Neural cell (in vitro differentiated cells): ENCODE results near the gene INTS13. TPM values are rescaled to one million over a fixed set of nuclear protein-coding genes. Genes with fewer than 3 reads are reported as not detected.

Experiments used
- H2AFZ ChIP-seq: fragments of 200-600, 300-800 bp; sonication (generic), shearing (Covaris generic); 2 replicates; pipeline ENCODE4 v1.6.0; 2014; ENCODE audit warnings: low read depth, mild to moderate bottlenecking, antibody characterized with exemption, low read length, moderate library complexity
- H3F3A ChIP-seq: fragments of 200-600 bp; shearing (Covaris generic); 2 replicates; pipeline ENCODE4 v1.6.1; 2016; ENCODE audit warnings: mild to moderate bottlenecking, moderate library complexity, mixed read lengths, antibody characterized with exemption, low read length; ENCODE audit not compliant: insufficient read depth, poor library complexity, severe bottlenecking
- H3K27ac ChIP-seq: fragments of 200-600, 300-800 bp; sonication (generic), shearing (Covaris generic); 2 replicates; pipeline ENCODE4 v1.5.1; 2014; ENCODE audit warnings: mild to moderate bottlenecking, low read length, moderate library complexity
- H3K27me3 ChIP-seq: fragments of 300-800, 200-600 bp; sonication (generic), shearing (Covaris generic); 2 replicates; pipeline ENCODE4 v1.6.0; 2014; ENCODE audit warnings: mild to moderate bottlenecking, low read depth, low read length, moderate library complexity; ENCODE audit not compliant: insufficient read depth
- H3K36me3 ChIP-seq: fragments of 300-800, 200-600 bp; sonication (generic), shearing (Covaris generic); 2 replicates; pipeline ENCODE4 v1.5.1; 2014; ENCODE audit warnings: mild to moderate bottlenecking, antibody characterized with exemption, low read length, moderate library complexity; ENCODE audit not compliant: insufficient read depth
- H3K4me2 ChIP-seq: fragments of 300-800, 200-600 bp; sonication (generic), shearing (Covaris generic); 2 replicates; pipeline ENCODE4 v1.6.0; 2014; ENCODE audit warnings: mild to moderate bottlenecking, low read length
- H3K4me3 ChIP-seq: fragments of 300-800, 200-600 bp; sonication (generic), shearing (Covaris generic); 2 replicates; pipeline ENCODE4 v1.5.1; 2014; ENCODE audit warnings: mild to moderate bottlenecking, low read length, moderate library complexity
- H3K79me2 ChIP-seq: fragments of 200-600 bp; shearing (Covaris generic); replicated peaks from 2 replicates; pipeline ENCODE4 v1.6.0; 2014; ENCODE audit warnings: mild to moderate bottlenecking, low read length, moderate library complexity; ENCODE audit not compliant: insufficient read depth
- H3K9ac ChIP-seq: fragments of 300-800, 200-600 bp; sonication (generic), shearing (Covaris generic); 2 replicates; pipeline ENCODE4 v1.6.1; 2016; ENCODE audit warnings: mild to moderate bottlenecking, low read length, mixed read lengths
- H3K9me2 ChIP-seq: fragments of 200-600 bp; shearing (Covaris generic); 2 replicates; pipeline ENCODE4 v1.6.1; 2016; ENCODE audit warnings: mild to moderate bottlenecking, low read length, mixed read lengths; ENCODE audit not compliant: insufficient read depth
- H3K9me3 ChIP-seq: fragments of 200-600, 300-800 bp; sonication (generic), shearing (Covaris generic); 2 replicates; pipeline ENCODE4 v1.6.1; 2016; ENCODE audit warnings: mild to moderate bottlenecking, mixed run types, low read length, moderate library complexity, mixed read lengths
- H4K20me1 ChIP-seq: fragments of 200-600 bp; shearing (Covaris generic); 2 replicates; pipeline ENCODE4 v1.6.1; 2016; ENCODE audit warnings: mild to moderate bottlenecking, mixed run types; ENCODE audit not compliant: insufficient read depth
- CTCF ChIP-seq: fragments of 450-650 bp; IDR thresholded peaks from 2 replicates; pipeline ENCODE4 v1.5.1; 2014; ENCODE audit warnings: antibody characterized with exemption, mild to moderate bottlenecking, moderate library complexity; ENCODE audit not compliant: poor library complexity, severe bottlenecking
- EP300 ChIP-seq: fragments of 450-650 bp; conservative IDR thresholded peaks from 2 replicates; pipeline ENCODE4 v1.6.1; 2014; ENCODE audit warnings: antibody characterized with exemption, mild to moderate bottlenecking, moderate library complexity; ENCODE audit not compliant: poor library complexity, severe bottlenecking
- EZH2 ChIP-seq: fragments of 200-600, 300-800 bp; shearing (Covaris generic), sonication (generic); IDR thresholded peaks from 2 replicates; pipeline ENCODE4 v1.6.1; 2014; ENCODE audit warnings: antibody characterized with exemption, low read length, borderline replicate concordance, mild to moderate bottlenecking; ENCODE audit not compliant: insufficient read depth, poor library complexity, severe bottlenecking
- MXI1 ChIP-seq: fragments of 450-650 bp; conservative IDR thresholded peaks from 2 replicates; pipeline ENCODE4 v1.6.1; 2014; ENCODE audit warnings: antibody characterized with exemption, mild to moderate bottlenecking; ENCODE audit not compliant: poor library complexity, severe bottlenecking
- POLR2AphosphoS5 ChIP-seq: IDR thresholded peaks from 2 replicates; pipeline ENCODE4 v1.6.1; 2012
- RAD21 ChIP-seq: fragments of 450-650 bp; conservative IDR thresholded peaks from 2 replicates; pipeline ENCODE4 v1.6.1; 2014; ENCODE audit warnings: antibody characterized with exemption, mild to moderate bottlenecking, moderate library complexity
- REST ChIP-seq: IDR thresholded peaks from 2 replicates; pipeline ENCODE4 v1.6.1; 2012; ENCODE audit warnings: borderline replicate concordance
- SMC3 ChIP-seq: fragments of 450-650 bp; conservative IDR thresholded peaks from 2 replicates; pipeline ENCODE4 v1.6.1; 2014; ENCODE audit warnings: antibody characterized with exemption, mild to moderate bottlenecking, moderate library complexity; ENCODE audit not compliant: poor library complexity
- TAF1 ChIP-seq: IDR thresholded peaks from 2 replicates; pipeline ENCODE4 v1.6.1; 2012; ENCODE audit warnings: low read depth
- polyA plus RNA-seq: library from polyadenylated mRNA; depleted of rRNA; stranded (reverse); fragments of >200 nt; gene quantifications from 2 replicates; pipeline ENCODE4 v1.2.3, GENCODE V29; 2014

The INTS13 gene
- polyA plus RNA-seq, 1 donor from 2014 or later: 15.3 TPM

GRCh38 chr12:26890784-26891183 lies 47.0 kb downstream of the INTS13 start:
- H3K4me3 ChIP-seq: no peak overlapping the region
- H3K79me2 ChIP-seq: no peaks in the 10 kb centered on the region
- no peaks in the 10 kb centered on the region for H3K9me3 ChIP-seq
- H3K9ac ChIP-seq: no peak overlapping the region
- no peaks in the 10 kb centered on the region for H4K20me1 ChIP-seq
- H3K27ac ChIP-seq: no peak overlapping the region
- H3F3A ChIP-seq: no peaks in the 10 kb centered on the region
- H3K4me2 ChIP-seq: no peak overlapping the region
- TF ChIP-seq EP300 (no peak), POLR2AphosphoS5 (no peak), EZH2 (no peak), SMC3 (no peak), MXI1 (no peak), RAD21 (no peak), REST (no peak), TAF1 (no peak), CTCF (no peak)
- H3K27me3 ChIP-seq: no peaks in the 10 kb centered on the region
- no peaks in the 10 kb centered on the region for H3K9me2 ChIP-seq
- no peaks in the 10 kb centered on the region for H3K36me3 ChIP-seq
- no peak overlapping the region for H2AFZ ChIP-seq

- TF ChIP-seq MXI1: no peak
- peak; percentile 71 for TF ChIP-seq SMC3
- TF ChIP-seq CTCF: peak; percentile 78
- peak; percentile 69 for TF ChIP-seq RAD21
- no peak for TF ChIP-seq EP300
- Histone ChIP-seq H2AFZ (no peak overlapping the region), H3K9me2 (no peaks in the 10 kb centered on the region), H3K27me3 (no peaks in the 10 kb centered on the region), H3F3A (no peaks in the 10 kb centered on the region), H3K27ac (no peak overlapping the region), H4K20me1 (no peaks in the 10 kb centered on the region), H3K9me3 (no peaks in the 10 kb centered on the region), H3K36me3 (no peaks in the 10 kb centered on the region), H3K4me2 (no peak overlapping the region), H3K4me3 (no peak overlapping the region), H3K9ac (no peak overlapping the region), H3K79me2 (no peaks in the 10 kb centered on the region)
These were observed 52.8 kb downstream of the INTS13 start for GRCh38 chr12:26884765-26885576.
